Adrenal gland (tissue), 5 donors: Measurements from ENCODE around the gene CFAP73.

Source experiments
- POLR2A ChIP-seq, 2 donors: fragments of 450-650 bp; IDR thresholded peaks; one replicate each; pipeline ENCODE4 v1.6.1; 2017; ENCODE audit warnings: antibody characterized with exemption in 2 of 2, mild to moderate bottlenecking in 2 of 2, moderate library complexity in 1 of 2
- TF ChIP-seq, protein P1 (sequence below), 6 experiments: fragments of 450-650 bp in 4 of 6; fragments of 200-600 bp in 2 of 6; sonication (generic) in 1 of 6; IDR thresholded peaks; 1 replicate in 5 of 6; 2 replicates in 1 of 6; pipeline versions ENCODE4 v1.5.1 to v1.8.0; 2016 to 2021; ENCODE audit warnings: antibody characterized with exemption in 6 of 6, mild to moderate bottlenecking in 2 of 6, moderate library complexity in 1 of 6
- donor health status: DM: no; HTN: no; CAD: no.

DNA sequence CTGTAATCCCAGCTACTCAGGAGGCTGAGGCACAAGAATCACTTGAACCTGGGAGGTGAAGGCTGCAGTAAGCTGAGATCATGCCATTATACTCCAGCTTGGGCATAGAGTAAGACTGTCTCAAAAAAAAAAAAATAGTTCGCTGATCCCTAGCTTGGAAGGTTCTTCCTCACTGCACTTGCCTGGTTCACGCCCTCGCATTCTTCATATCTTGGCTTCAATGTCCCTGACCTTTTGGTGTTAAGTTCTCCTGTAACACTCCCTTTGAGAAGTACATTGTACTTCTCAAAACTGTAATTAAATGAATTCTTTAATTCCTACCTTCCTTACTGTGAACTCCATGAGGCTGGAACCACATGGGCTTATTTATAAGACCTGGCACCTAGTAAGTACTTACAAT lies 55.3 kb downstream of the CFAP73 start:
- TF ChIP-seq, protein P1, sequence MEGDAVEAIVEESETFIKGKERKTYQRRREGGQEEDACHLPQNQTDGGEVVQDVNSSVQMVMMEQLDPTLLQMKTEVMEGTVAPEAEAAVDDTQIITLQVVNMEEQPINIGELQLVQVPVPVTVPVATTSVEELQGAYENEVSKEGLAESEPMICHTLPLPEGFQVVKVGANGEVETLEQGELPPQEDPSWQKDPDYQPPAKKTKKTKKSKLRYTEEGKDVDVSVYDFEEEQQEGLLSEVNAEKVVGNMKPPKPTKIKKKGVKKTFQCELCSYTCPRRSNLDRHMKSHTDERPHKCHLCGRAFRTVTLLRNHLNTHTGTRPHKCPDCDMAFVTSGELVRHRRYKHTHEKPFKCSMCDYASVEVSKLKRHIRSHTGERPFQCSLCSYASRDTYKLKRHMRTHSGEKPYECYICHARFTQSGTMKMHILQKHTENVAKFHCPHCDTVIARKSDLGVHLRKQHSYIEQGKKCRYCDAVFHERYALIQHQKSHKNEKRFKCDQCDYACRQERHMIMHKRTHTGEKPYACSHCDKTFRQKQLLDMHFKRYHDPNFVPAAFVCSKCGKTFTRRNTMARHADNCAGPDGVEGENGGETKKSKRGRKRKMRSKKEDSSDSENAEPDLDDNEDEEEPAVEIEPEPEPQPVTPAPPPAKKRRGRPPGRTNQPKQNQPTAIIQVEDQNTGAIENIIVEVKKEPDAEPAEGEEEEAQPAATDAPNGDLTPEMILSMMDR (IDR thresholded peaks at IDR 0.05), result no peak
- no peak for TF ChIP-seq POLR2A (IDR thresholded peaks at IDR 0.05)
